B cell (primary cell): Measurements from ENCODE around the gene FAM53B. TPM values are rescaled to one million over a fixed set of nuclear protein-coding genes. Genes with fewer than 3 reads are reported as not detected.

Experiments
- ATAC-seq: fragments of 200-7000 bp; cut with Tn5 transposase; one replicate; pipeline ENCODE4 v1.10.0; 2021; ENCODE audit warnings: low read depth, mild to moderate bottlenecking, moderate number of reproducible peaks, moderate library complexity
- CTCF ChIA-PET: fragments of 350-600 bp; sonication (Branson Sonifier 250); formaldehyde crosslinking; loops from one replicate; lab custom pipeline; 2021; ENCODE audit warnings: antibody characterized with exemption, inconsistent platforms; lab: Charles Lee
- POLR2A ChIA-PET: fragments of 350-600 bp; sonication (Branson Sonifier 250); formaldehyde crosslinking; loops from one replicate; lab custom pipeline; 2021; ENCODE audit warnings: antibody characterized with exemption; lab: Charles Lee
- DNase-seq: peaks from one replicate; pipeline ENCODE4 v3.0.0; 2013
- H2AFZ ChIP-seq: 2 replicates; pipeline ENCODE4 v1.6.1; 2012; ENCODE audit warnings: mild to moderate bottlenecking, low read depth, low read length; ENCODE audit not compliant: insufficient read depth, poor library complexity, severe bottlenecking
- H3K27ac ChIP-seq, 2 donors: 1 replicate in 1 of 2; 2 replicates in 1 of 2; pipeline ENCODE4 v1.5.1; 2012 to 2013; ENCODE audit warnings: low read length in 2 of 2, mild to moderate bottlenecking in 2 of 2, moderate library complexity in 1 of 2
- H3K27me3 ChIP-seq, 4 experiments: fragments of 200-600 bp in 1 of 4; sonication (generic) in 1 of 4; replicated peaks in 1 of 4; 1 replicate in 2 of 4; 2 replicates in 2 of 4; pipeline versions ENCODE4 v1.6.1 to v1.7.0; 2013 to 2016; ENCODE audit warnings: low read length in 3 of 4, mild to moderate bottlenecking in 2 of 4, mixed read lengths in 1 of 4, moderate library complexity in 1 of 4; ENCODE audit not compliant: insufficient read depth in 4 of 4, control insufficient read depth in 3 of 4; ENCODE audit errors: control extremely low read depth in 1 of 4
- H3K36me3 ChIP-seq, 2 experiments: replicated peaks in 1 of 2; 1 replicate in 1 of 2; 2 replicates in 1 of 2; pipeline versions ENCODE4 v1.6.1 to v1.7.1; 2013; ENCODE audit warnings: low read length in 1 of 2; ENCODE audit not compliant: insufficient read depth in 2 of 2, control insufficient read depth in 1 of 2; ENCODE audit errors: control extremely low read depth in 1 of 2, extremely low read depth in 1 of 2
- H3K4me1 ChIP-seq, 2 donors: fragments of 200-600 bp in 1 of 2; sonication (generic) in 1 of 2; 1 replicate in 1 of 2; 2 replicates in 1 of 2; pipeline versions ENCODE4 v1.5.1 to v1.6.1; 2013 to 2017; ENCODE audit warnings: low read length in 2 of 2; ENCODE audit not compliant: control insufficient read depth in 2 of 2, insufficient read depth in 2 of 2
- H3K4me2 ChIP-seq: replicated peaks from 2 replicates; pipeline ENCODE3; 2012; ENCODE audit warnings: mild to moderate bottlenecking, low read depth, low read length; ENCODE audit not compliant: poor library complexity, severe bottlenecking
- H3K4me3 ChIP-seq, 5 experiments: fragments of 200-600 bp in 1 of 5; sonication (generic) in 1 of 5; 1 replicate in 3 of 5; 2 replicates in 2 of 5; pipeline versions ENCODE4 v1.5.1 to v1.7.0; 2011 to 2016; ENCODE audit warnings: low read length in 4 of 5, mild to moderate bottlenecking in 4 of 5, low read depth in 2 of 5, control low read depth in 1 of 5, moderate library complexity in 1 of 5; ENCODE audit not compliant: insufficient read depth in 1 of 5; ENCODE audit errors: control extremely low read depth in 1 of 5, extremely low read depth in 1 of 5
- H3K79me2 ChIP-seq: fragments of 200-600 bp; sonication (generic); one replicate; pipeline ENCODE4 v1.6.0; 2016; ENCODE audit warnings: low read length; ENCODE audit not compliant: control insufficient read depth, insufficient read depth
- H3K9ac ChIP-seq: fragments of 200-600 bp; sonication (generic); 2 replicates; pipeline ENCODE4 v1.6.1; 2017; ENCODE audit warnings: mild to moderate bottlenecking, low read length, moderate library complexity
- H3K9me3 ChIP-seq, 3 donors: one replicate each; pipeline versions ENCODE4 v1.6.1 to v1.7.1; 2013; ENCODE audit warnings: low read length in 2 of 3; ENCODE audit not compliant: control insufficient read depth in 2 of 3, insufficient read depth in 1 of 3; ENCODE audit errors: control extremely low read depth in 1 of 3
- H4K20me1 ChIP-seq: 2 replicates; pipeline ENCODE4 v1.6.0; 2012; ENCODE audit warnings: mild to moderate bottlenecking, low read length; ENCODE audit not compliant: insufficient read depth, control insufficient read depth, poor library complexity, severe bottlenecking
- H3K27ac Mint-ChIP-seq: one replicate; pipeline ENCODE4 v1.8.0; 2021; ENCODE audit warnings: mixed read lengths
- H3K27me3 Mint-ChIP-seq: one replicate; pipeline ENCODE4 v1.8.0; 2021; ENCODE audit warnings: mixed read lengths
- H3K4me1 Mint-ChIP-seq: one replicate; pipeline ENCODE4 v1.8.0; 2021; ENCODE audit warnings: mixed read lengths
- H3K4me3 Mint-ChIP-seq: one replicate; pipeline ENCODE4 v1.8.0; 2021; ENCODE audit warnings: mixed read lengths
- H3K9me3 Mint-ChIP-seq: one replicate; pipeline ENCODE4 v1.8.0; 2022; ENCODE audit warnings: mixed read lengths; ENCODE audit not compliant: insufficient read depth
- EZH2 ChIP-seq: IDR thresholded peaks from 2 replicates; pipeline ENCODE4 v1.6.1; 2012; ENCODE audit warnings: borderline replicate concordance, low read depth, mild to moderate bottlenecking, moderate library complexity, low read length; ENCODE audit not compliant: insufficient read depth, poor library complexity, severe bottlenecking
- WGBS: methylation state at CpG from one replicate; pipeline ENCODE4 v1.1.5; 2013; ENCODE audit warnings: missing lambda C conversion rate; ENCODE audit not compliant: insufficient coverage; 5-methylcytosine and 5-hydroxymethylcytosine counted together
- intact Hi-C: fragments of 100-400 bp; cut with micrococcal nuclease; formaldehyde crosslinking; loops from one replicate; pipeline ENCODE4 v1.10.0; 2022
- polyA plus RNA-seq: library from polyadenylated mRNA; depleted of rRNA; stranded (reverse); fragments of >200 nt; gene quantifications from 2 replicates; pipeline ENCODE4 v1.2.3, GENCODE V29; 2012
- total RNA-seq, 2 donors: library from RNA; stranded (reverse); fragments of 120-200 nt in 1 of 2; gene quantifications; 1 replicate in 1 of 2; 2 replicates in 1 of 2; pipeline versions ENCODE4 v1.2.3 to v1.2.4, GENCODE V29; 2013 to 2022
- TF ChIP-seq, protein P1 (sequence below): fragments of 200-600 bp; IDR thresholded peaks from one replicate; pipeline ENCODE4 v1.8.0; 2022; ENCODE audit warnings: antibody characterized with exemption, mild to moderate bottlenecking

FAM53B gene
- total and polyA plus RNA-seq, 2 donors (not counting 1 experiment from before 2014, with no cell fraction given) = 51.2 to 186 TPM

DNA sequence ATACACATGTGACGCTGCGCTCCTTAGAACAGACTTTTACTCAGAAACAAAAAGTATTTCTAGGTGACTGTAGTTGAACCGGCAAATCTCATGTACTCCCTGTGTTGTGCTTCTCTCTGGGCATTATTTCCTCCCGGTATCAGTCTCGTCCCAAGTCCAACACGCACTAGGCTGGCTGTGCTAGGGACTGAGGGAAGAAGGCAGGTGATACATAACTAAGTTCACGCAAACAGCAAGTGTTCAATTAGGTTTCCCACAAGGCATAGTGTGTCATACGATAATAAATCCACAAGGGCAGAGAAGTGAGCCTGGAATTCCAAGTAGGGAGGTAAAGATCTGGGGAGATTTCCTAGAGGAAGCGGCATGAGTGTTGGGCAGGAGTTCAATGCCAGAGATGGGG is 20.4 kb downstream of the FAM53B start:
- Histone ChIP-seq H3K36me3 (peaks cover 6 to 29% of the 10 kb centered on the region in 2 experiments), H3K4me3 (peak overlapping the region in 1 of 5 experiments; percentile 8), H3K4me2 (peak overlapping the region; percentile 65), H3K79me2 (peaks cover 97% of the 10 kb centered on the region), H3K4me1 (peaks cover 96 to 97% of the 10 kb centered on the region in 2 donors), H3K9ac (peak overlapping the region; percentile 28), H2AFZ (no peak overlapping the region), H3K27me3 (no peaks in the 10 kb centered on the region), H3K9me3 (no peaks in the 10 kb centered on the region), H3K27ac (peak overlapping the region; percentile 92 to 98), H4K20me1 (peaks cover 40% of the 10 kb centered on the region)
- ATAC-seq (no peak), DNase-seq (no peak)
- Mint-ChIP-seq H3K27me3 (no peaks in the 10 kb centered on the region), H3K27ac (peak overlapping the region; percentile 99), H3K9me3 (no peaks in the 10 kb centered on the region), H3K4me3 (peak overlapping the region; percentile 83), H3K4me1 (peaks cover 94% of the 10 kb centered on the region)
- ChIA-PET POLR2A (interaction anchor here (1.1 to 3.4 kb wide), 7 partner anchors 8 to 177 kb away, joined by 3 to 15 read pairs (median 4); no protein-coding TSS in a partner anchor), CTCF (interaction anchor here (0.6 to 19.2 kb wide), 9 partner anchors 9 to 193 kb away, joined by 3 to 353 read pairs (median 4); no protein-coding TSS in a partner anchor)
- intact Hi-C loops = loop anchor here (5.0 kb wide), 1 partner anchor 37 kb away; no protein-coding TSS in a partner anchor
- 89% methylated on average over 8 of the region's 9 CpGs for WGBS
- no peak for TF ChIP-seq EZH2
- TF ChIP-seq, protein P1, sequence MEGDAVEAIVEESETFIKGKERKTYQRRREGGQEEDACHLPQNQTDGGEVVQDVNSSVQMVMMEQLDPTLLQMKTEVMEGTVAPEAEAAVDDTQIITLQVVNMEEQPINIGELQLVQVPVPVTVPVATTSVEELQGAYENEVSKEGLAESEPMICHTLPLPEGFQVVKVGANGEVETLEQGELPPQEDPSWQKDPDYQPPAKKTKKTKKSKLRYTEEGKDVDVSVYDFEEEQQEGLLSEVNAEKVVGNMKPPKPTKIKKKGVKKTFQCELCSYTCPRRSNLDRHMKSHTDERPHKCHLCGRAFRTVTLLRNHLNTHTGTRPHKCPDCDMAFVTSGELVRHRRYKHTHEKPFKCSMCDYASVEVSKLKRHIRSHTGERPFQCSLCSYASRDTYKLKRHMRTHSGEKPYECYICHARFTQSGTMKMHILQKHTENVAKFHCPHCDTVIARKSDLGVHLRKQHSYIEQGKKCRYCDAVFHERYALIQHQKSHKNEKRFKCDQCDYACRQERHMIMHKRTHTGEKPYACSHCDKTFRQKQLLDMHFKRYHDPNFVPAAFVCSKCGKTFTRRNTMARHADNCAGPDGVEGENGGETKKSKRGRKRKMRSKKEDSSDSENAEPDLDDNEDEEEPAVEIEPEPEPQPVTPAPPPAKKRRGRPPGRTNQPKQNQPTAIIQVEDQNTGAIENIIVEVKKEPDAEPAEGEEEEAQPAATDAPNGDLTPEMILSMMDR = no peak
